ENCODE results near the gene EPB41L2.

- TF ChIP-seq CTCF (conservative IDR thresholded peaks at IDR 0.05; ENCODE audit: low read depth in 2 of 2) (no peak), EZH2 (IDR thresholded peaks at IDR 0.05; ENCODE audit: low read depth, unreplicated experiment) (no peak), POLR2AphosphoS5 (IDR thresholded peaks at IDR 0.05; ENCODE audit: low read depth) (no peak)
Observed at GRCh38 chr6:130913120-130913519, 149.9 kb downstream of the EPB41L2 start.

All from GM23338 (cell line).